RWPE1 (cell line): ENCODE measurements around the gene XNDC1N.

ENCODE experiments used
- CTCF ChIA-PET: fragments of 350-600 bp; sonication (Branson Sonifier 250); formaldehyde crosslinking; extraction: SDS; loops from one replicate; lab custom pipeline; 2021; lab: Yijun Ruan, JAX
- POLR2A ChIA-PET: fragments of 400-600 bp; formaldehyde crosslinking; extraction: SDS; loops from one replicate; lab custom pipeline; 2020; ENCODE audit warnings: antibody characterized with exemption; ENCODE audit not compliant: low non-redundant PET; lab: Yijun Ruan, JAX
- DNase-seq: peaks from one replicate; pipeline ENCODE4 v3.0.0; 2012; ENCODE audit warnings: low spot score
- H3K27ac ChIP-seq: fragments of 450-650 bp; 2 replicates; pipeline ENCODE4 v1.5.1; 2017
- CTCF ChIP-seq: fragments of 450-650 bp; conservative IDR thresholded peaks from 2 replicates; pipeline ENCODE4 v1.5.1; 2017; ENCODE audit warnings: low read depth, mild to moderate bottlenecking

Gene XNDC1N

GRCh38 chr11:71927820-71928736 is at the start of gene XNDC1N:
XNDC1N (minus strand) TSS chr11:71928594; CDS start chr11:71923353, 5,241 bp downstream.
- H3K27ac ChIP-seq: peak within 1 kb of the TSS; percentile 93

GRCh38 chr11:71977743-71978418 is 49.5 kb upstream of the XNDC1N start:
- peak; percentile 29 for DNase-seq
- peak; percentile 80 for TF ChIP-seq CTCF
- no peak overlapping the region for H3K27ac ChIP-seq
- POLR2A ChIA-PET: no interaction called here
- CTCF ChIA-PET: interaction anchor here (0.5 to 1.8 kb wide), 9 partner anchors 12 to 1311 kb away, joined by 3 to 9 read pairs (median 4); no protein-coding TSS in a partner anchor

More at GRCh38 chr11:71927820-71928736, at the start of gene XNDC1N:
- TF ChIP-seq CTCF: no peak
- CTCF ChIA-PET: interaction anchor here (0.6 to 0.7 kb wide), 2 partner anchors 48 to 262 kb away, joined by 4 read pairs; no protein-coding TSS in a partner anchor
- DNase-seq: peak; percentile 91
- POLR2A ChIA-PET: no interaction called here

- no peak for DNase-seq
- ChIA-PET POLR2A (no interaction called here), CTCF (interaction anchor here (0.6 to 1.8 kb wide), 5 partner anchors 90 to 1312 kb away, joined by 3 to 9 read pairs (median 3); no protein-coding TSS in a partner anchor)
- TF ChIP-seq CTCF: no peak
- H3K27ac ChIP-seq: no peak overlapping the region
Observed at GRCh38 chr11:71977090-71977489, 48.7 kb upstream of the XNDC1N start.

GRCh38 chr11:71976551-71976950 is 48.2 kb upstream of the XNDC1N start:
- ChIA-PET POLR2A (no interaction called here), CTCF (interaction anchor here (0.6 to 1.8 kb wide), 4 partner anchors 11 to 454 kb away, joined by 3 to 9 read pairs (median 4); partner anchors contain the start of gene XNDC1N)
- TF ChIP-seq CTCF: no peak
- no peak for DNase-seq
- no peak overlapping the region for H3K27ac ChIP-seq

- DNase-seq: no peak
- ChIA-PET CTCF (no interaction called here), POLR2A (no interaction called here)
Observed at GRCh38 chr11:71971680-71972079, 43.3 kb upstream of the XNDC1N start.

More at GRCh38 chr11:71971680-71972079, 43.3 kb upstream of the XNDC1N start:
- no peak overlapping the region for H3K27ac ChIP-seq
- no peak for TF ChIP-seq CTCF
